ENCODE results near the gene GGA3. TPM values are rescaled to one million over a fixed set of nuclear protein-coding genes. Genes with fewer than 3 reads are reported as not detected.
A peak's percentile ranks its signal among the peaks of the same experiment; 100 is the strongest.
"Not testable (repeated sequence)": the region's sequence is repeated elsewhere in the genome, so short reads cannot be mapped to it uniquely, and the experiment has no call there.

GGA3 gene
- total and polyA plus RNA-seq, 12 donors = 8.0 to 51.5 (median 23.7) TPM

GRCh38 chr17:75263055-75263454, 1.6 kb upstream of the GGA3 start:
- intact Hi-C loops (cut with DNase I) = no loop called here
- H3K27ac ChIP-seq = no peak overlapping the region
- WGBS, 4 donors = 89 to 92% (median 90%) methylated on average over 4 of the region's 4 CpGs
- H3K4me3 ChIP-seq = no peak overlapping the region
- TF ChIP-seq CTCF (IDR thresholded peaks at IDR 0.05) (no peak), POLR2A (IDR thresholded peaks at IDR 0.05) (no peak)
- no peaks in the 10 kb centered on the region for H3K27me3 ChIP-seq
- peaks cover 0 to 38% of the 10 kb centered on the region in 2 donors for H3K36me3 ChIP-seq (replicated peaks in 1 of 2)
- DNase-seq = no peak
- no peaks in the 10 kb centered on the region for H3K9me3 ChIP-seq (replicated peaks in 1 of 3)
- peaks cover 14 to 29% of the 10 kb centered on the region in 2 donors for H3K4me1 ChIP-seq (replicated peaks in 1 of 2)

- intact Hi-C loops (cut with DNase I) = no loop called here
- Histone ChIP-seq H3K9me3 (replicated peaks in 1 of 3) (no peaks in the 10 kb centered on the region), H3K36me3 (replicated peaks in 1 of 2) (peaks cover 0 to 38% of the 10 kb centered on the region in 2 donors), H3K4me1 (replicated peaks in 1 of 2) (peaks cover 14 to 26% of the 10 kb centered on the region in 2 donors), H3K27me3 (no peaks in the 10 kb centered on the region), H3K27ac (peak overlapping the region; percentile 86 to 99 (median 95)), H3K4me3 (peak overlapping the region; percentile 68 to 99 (median 92))
- no peak for TF ChIP-seq CTCF (IDR thresholded peaks at IDR 0.05)
- TF ChIP-seq POLR2A (IDR thresholded peaks at IDR 0.05) = no peak
- 0 to 2% (median 1%) methylated on average over 5 to 23 of the region's 23 CpGs for WGBS, 4 donors
- no peak for DNase-seq
These were observed 753 bp upstream of the GGA3 start for GRCh38 chr17:75262112-75262606.

GRCh38 chr17:75260641-75261335, 618 bp downstream of the GGA3 start:
- peak overlapping the region; percentile 68 to 99 (median 86) for H3K4me3 ChIP-seq
- peak overlapping the region; percentile 86 to 99 (median 95) for H3K27ac ChIP-seq
- no peaks in the 10 kb centered on the region for H3K9me3 ChIP-seq (replicated peaks in 1 of 3)
- H3K27me3 ChIP-seq = no peaks in the 10 kb centered on the region
- no peak for TF ChIP-seq CTCF (IDR thresholded peaks at IDR 0.05)
- no peak for TF ChIP-seq POLR2A (IDR thresholded peaks at IDR 0.05)
- intact Hi-C loops (cut with DNase I) = no loop called here
- WGBS, 4 donors = 1 to 4% (median 2%) methylated on average over 12 to 31 of the region's 31 CpGs
- peaks cover 0 to 28% of the 10 kb centered on the region in 2 donors for H3K36me3 ChIP-seq (replicated peaks in 1 of 2)
- DNase-seq = no peak
- peaks cover 14 to 26% of the 10 kb centered on the region in 2 donors for H3K4me1 ChIP-seq (replicated peaks in 1 of 2)

GRCh38 chr17:75257228-75257627, 4.2 kb downstream of the GGA3 start:
- H3K9me3 ChIP-seq (replicated peaks in 1 of 3); H3K36me3 ChIP-seq (replicated peaks in 1 of 2); DNase-seq; intact Hi-C loops (cut with DNase I); H3K4me3 ChIP-seq; H3K27me3 ChIP-seq; H3K27ac ChIP-seq: not testable (repeated sequence)
- H3K4me1 ChIP-seq (replicated peaks in 1 of 2) = peaks cover 9 to 18% of the 10 kb centered on the region in 2 donors
- WGBS, 4 donors = 57 to 71% (median 58%) methylated on average over 2 of the region's 2 CpGs

GRCh38 chr17:75255954-75256698, 5.3 kb downstream of the GGA3 start:
- H3K9me3 ChIP-seq (replicated peaks in 1 of 3); H3K27me3 ChIP-seq; DNase-seq; H3K27ac ChIP-seq; H3K36me3 ChIP-seq (replicated peaks in 1 of 2); intact Hi-C loops (cut with DNase I); H3K4me3 ChIP-seq: not testable (repeated sequence)
- H3K4me1 ChIP-seq (replicated peaks in 1 of 2) = peaks cover 9 to 19% of the 10 kb centered on the region in 2 donors
- WGBS, 4 donors = 59 to 72% (median 69%) methylated on average over 10 to 11 of the region's 11 CpGs
